Left forelimb (tissue), 1 donor: ENCODE data around the gene SLC1A6.
"Not testable (repeated sequence)": the region's sequence is repeated elsewhere in the genome, so short reads cannot be mapped to it uniquely, and the experiment has no call there.

Experiments
- DNase-seq: peaks from one replicate; pipeline ENCODE4 v3.0.0-alpha.2; 2018; ENCODE audit warnings: low spot score

SLC1A6 gene

DNA sequence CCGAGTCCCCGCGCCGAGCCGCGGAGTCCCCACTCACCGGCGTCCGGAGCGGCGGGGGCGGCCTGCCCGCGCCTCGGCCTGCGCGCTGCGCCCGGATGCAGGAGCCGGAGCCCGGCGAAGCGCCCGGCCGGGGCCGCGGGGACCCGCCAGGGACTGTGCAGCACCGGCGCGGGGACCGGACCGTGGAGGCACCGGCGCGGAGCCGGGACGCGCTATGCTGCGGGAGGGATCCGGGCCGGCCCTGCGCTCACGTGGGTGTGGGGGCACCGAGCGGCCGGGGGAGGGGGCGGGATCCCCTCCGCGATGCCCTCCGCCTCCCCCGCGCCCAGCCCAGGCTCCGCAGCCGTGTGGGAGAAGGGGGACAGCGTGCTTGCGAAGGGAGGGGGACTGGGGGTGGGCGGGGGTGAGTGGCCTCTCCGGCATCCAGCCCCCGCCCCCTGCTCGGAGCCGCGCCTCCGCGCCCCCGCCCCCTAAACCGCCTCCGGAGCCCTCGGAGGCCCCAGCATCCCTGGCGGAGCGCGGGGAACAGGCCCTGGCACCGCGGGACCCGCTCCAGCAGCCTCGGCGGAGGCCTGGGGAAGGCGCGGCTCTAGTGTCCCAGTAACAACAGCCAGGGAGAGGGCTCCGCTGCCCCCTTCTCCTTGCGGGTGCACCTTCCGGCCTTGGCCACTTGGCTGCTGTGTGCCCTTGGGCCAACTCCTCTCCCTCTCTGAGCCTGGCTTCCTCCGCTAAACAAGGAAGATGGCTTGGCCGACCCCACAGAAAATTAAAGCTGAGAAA is at the start of gene SLC1A6:
Gene SLC1A6, minus strand, starts transcription at position 389 of the 780 bp plus-strand sequence. CDS start 6,954 bp downstream, outside the sequence.
- peak; percentile 65 for DNase-seq

DNA sequence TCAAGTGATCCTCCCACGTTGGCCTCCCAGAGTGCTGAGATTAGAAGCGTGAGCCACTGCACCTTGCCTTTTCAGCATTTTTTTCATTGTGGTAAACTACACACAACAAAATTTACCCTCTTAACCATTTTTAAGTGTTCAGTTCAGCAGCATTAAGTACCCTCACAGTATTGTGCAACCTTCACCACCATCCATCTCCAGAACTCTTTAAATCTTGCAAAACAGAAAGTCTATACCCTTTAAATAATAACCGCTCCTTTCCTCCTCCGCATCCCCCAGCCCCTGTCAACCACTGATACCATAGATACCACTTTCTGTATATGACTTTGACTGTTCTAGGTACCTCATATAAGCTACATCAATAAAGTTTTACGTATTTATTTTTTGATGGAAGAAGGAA is 48.8 kb upstream of the SLC1A6 start:
- DNase-seq: no peak

- no peak for DNase-seq
These were observed 45.6 kb upstream of the SLC1A6 start for GRCh38 chr19:15025217-15025616.

- DNase-seq: no peak
These were observed 43.1 kb upstream of the SLC1A6 start for GRCh38 chr19:15022752-15023151.

DNA sequence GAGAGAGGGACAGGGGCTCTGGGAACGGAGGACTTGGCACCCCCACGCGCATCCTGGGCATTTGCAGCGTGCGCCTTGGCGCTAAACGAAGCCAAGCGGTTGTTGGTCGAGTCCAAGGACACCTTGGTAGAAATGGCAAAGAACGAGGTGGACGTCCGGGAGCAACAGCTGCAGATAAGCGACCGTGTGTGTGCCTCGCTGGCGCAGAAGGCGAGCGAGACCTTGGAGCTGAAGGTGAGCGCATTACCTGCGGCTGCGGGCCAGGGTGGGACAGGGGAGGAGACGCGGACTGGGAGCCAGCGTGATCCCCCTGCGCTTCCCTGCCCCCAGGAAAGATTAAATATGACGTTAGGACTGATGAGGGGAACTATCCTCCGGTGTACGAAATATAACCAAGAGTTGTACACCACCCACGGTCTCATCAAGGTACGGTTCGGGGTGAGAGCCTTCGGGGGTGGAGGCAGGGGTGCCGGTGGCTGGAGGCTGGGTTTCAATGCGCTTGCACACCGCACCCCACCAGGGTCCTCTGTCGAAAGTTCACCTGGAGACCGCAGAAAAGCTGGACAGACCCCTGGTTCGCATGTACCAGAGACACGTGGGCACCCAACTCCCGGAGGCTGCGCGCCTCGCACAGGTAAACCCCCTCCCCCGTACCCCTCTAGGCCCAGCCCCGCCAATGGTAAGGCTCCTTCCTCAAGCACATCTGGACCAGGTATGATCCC is 41.8 kb upstream of the SLC1A6 start:
- no peak for DNase-seq

DNA sequence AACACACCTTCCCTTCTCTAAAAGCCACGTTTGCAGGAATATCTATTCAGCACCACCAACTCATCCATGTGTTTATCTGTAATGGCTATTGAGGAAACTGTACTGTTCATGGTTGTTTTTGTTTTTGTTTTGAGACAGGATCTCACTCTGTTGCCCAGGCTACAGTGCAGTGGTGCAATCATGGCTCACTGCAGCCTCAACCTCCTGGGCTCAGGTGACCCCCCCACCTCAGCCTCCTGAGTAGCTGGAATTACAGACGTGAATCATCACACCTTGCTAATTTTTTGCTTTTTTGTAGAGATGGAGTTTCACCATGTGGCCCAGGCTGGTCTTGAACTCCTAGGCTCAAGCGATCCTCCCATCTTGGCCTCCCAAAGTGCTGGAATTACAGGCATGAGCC is 39.2 kb upstream of the SLC1A6 start:
- not testable (repeated sequence) for DNase-seq

DNA sequence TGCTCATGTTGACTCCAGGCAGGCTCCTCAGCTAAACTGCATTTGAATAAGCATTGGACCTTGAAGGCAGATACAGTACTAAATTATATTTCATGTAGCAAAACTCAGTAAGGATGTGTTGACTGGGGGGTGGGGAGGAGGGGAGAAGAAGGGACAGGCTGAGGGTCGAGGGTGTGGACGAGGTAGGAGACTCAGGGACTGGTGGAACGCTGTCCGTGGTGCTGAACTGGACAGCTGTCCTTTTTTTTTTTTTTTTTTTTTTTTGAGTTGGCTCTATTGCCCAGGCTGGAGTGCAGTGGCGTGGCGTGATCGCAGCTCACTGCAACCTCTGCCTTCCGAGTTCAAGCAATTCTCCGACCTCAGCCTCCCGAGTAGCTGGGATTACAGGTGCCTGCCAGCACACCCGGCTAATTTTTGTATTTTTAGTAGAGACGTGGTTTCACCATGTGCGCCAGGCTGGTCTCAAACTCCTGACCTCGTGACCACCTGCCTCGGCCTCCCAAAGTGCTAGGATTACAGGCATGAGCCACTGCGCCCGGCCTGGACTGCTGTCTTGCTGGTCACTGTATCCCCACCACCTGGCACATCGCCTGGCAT is 36.4 kb upstream of the SLC1A6 start:
- no peak for DNase-seq

DNA sequence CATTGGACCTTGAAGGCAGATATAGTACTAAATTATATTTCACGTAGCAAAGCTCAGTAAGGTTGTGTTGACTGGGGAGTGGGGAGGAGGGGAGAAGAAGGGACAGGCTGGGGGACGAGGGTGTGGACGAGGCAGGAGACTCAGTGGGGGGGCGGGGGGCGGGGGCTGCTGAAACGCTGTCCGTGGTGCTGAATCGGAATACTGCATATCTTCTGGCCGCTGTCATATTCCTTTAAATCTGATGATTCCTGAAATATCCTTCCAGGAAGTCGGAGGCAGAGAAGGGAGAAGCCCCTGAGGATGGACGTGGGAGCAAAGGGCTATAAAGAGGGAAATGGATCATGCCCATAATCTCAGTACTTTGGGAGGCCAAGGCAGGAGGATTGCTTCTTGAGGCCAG is 34.9 kb upstream of the SLC1A6 start:
- no peak for DNase-seq

- no peak for DNase-seq
These were observed 31.0 kb upstream of the SLC1A6 start for GRCh38 chr19:15010501-15011300.

GRCh38 chr19:15008308-15008707 is 28.6 kb upstream of the SLC1A6 start:
- no peak for DNase-seq

- no peak for DNase-seq
These were observed 18.3 kb upstream of the SLC1A6 start for GRCh38 chr19:14997981-14998380.

DNA sequence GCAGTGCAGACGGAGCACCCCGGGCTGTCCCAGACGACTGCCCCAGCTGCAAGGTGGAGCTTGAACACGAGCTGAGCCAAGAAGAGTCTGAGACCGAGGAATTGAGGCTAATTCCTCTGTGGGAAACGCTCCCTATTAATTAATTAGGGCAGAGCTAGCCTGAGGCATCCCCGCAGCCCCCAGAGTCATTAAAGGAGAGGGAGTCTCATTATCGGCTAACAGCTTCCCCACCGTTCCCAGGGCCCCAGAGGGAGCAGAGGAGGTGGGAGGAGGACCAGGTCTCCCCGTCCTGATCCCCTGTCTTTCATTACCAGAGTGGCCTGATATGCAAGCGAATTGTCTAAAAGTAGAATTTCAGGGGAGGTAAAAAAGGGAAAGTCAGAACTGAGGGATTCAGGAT is 13.1 kb upstream of the SLC1A6 start:
- no peak for DNase-seq

DNA sequence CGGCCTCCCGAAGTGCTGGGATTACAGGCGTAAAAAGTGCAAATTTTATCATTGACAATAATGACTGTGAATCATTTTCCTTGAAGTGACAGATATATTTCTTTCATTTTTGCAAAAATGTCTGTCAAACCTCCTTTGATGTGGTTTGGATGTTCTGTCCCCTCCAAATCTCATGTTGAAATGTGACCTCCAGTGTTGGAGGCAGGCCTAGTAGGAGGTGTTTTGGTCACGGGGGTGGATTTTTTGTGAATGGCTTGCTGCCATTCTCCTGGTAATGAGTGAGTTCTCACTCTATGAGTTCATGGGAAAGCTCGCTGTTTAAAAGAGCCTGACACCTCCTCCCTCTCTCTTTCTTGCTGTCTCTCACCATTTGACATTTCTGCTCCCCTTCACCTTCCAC is 5.5 kb upstream of the SLC1A6 start:
- no peak for DNase-seq

DNA sequence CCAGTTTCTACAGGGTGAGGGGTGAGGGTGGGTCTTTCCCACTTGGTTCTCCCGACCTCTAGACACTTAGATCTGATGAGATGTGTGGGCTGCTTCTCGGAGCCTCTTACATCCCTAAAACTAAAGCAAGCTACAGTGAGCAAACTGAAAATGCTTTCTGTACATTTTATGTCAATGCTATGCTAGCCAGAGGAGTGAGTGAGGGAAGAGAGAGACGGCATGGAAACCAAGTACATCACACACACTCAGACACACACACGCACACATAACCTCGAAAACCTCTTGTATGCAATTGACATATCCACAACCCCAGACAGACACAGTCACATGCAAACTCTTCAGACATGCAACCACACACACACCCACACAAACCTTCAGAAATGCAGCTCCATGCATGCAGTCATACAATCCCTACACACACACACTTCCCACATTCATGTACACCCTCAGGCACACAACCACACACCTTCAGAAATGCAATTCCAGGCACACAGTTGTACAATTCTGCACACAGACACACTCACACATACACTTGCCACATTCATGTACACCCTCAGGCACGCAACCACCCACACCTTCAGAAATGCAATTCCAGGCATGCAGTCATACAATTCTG is 1.4 kb downstream of the SLC1A6 start:
- DNase-seq: no peak

DNA sequence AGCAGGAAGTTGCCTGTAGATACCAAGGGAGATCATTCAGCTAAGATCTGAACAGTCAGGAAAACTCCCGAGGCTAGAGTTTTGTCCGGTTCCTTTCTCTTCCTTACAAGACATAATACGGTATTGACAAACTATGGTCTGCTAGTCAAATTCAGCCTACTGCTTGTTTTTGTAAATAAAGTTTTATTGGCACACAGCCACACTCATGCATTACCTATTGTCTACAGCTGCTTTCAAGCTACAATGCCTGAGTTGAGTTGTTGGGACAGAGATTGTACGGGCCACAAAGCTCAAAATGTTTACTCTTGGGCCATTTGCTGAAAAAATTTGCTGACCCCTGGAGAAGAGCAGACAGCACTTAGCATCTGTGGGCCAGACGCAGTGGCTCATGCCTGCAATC is 2.5 kb downstream of the SLC1A6 start:
- no peak for DNase-seq

DNA sequence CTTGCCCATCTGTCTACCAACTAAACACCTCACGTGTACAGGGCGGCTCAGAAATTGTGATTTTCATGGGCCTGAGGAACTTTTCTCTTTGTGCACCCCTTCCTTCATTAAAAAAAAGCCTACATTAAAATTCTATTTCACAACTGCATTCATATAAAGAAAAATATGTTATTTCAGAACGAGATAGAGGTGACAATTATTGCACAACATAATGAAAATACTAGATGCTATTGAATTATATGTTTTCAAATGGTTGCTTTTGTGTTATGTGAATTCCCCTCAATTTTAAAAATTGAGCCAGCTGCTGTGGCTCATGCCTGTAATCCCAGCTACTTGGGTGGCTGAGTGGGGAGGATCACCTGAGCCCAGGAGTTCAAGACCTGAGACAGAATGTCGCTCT is 5.2 kb downstream of the SLC1A6 start:
- no peak for DNase-seq

GRCh38 chr19:14972676-14973075 is 7.0 kb downstream of the SLC1A6 start:
- DNase-seq: no peak

- no peak for DNase-seq
These were observed 8.2 kb downstream of the SLC1A6 start for GRCh38 chr19:14971474-14971873.

- DNase-seq: no peak
These were observed 11.4 kb downstream of the SLC1A6 start for GRCh38 chr19:14968247-14968646.

DNA sequence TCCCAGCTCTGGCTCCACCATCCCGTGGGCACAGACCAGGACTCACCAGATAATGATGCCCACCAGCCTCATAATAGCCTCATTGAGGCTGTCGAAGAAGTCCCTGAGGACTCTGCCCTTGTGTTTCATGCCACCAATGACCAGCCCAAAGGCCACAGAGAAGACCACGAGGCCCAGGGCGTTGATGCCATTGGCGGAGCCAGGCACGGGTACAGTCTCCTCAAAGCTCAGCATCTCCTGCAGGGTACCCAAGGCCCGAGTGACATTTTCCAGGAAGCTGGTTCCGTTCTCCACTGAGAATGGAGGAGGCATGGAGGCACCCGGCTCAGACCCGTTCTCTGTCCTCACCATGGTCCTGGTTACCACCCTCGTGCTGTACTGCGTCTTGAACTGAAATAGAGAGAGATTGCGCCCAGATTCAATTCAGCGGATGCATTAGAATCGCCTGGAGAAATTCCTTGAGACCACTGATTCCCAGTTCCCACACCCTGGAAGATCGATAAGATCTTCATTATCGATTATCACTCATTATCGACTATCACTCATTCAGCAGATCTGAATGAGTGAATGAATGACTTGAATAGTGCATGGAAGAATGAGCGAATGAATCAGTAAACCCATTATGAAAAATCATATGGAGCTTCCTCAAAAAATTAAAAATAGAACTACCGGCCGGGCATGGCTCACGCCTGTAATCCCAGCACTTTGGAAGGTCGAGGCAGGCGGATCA is 17.5 kb downstream of the SLC1A6 start:
- DNase-seq: no peak

- DNase-seq: no peak
These were observed 20.4 kb downstream of the SLC1A6 start for GRCh38 chr19:14959263-14959662.
